GM12878 (cell line): ENCODE measurements around the gene JADE3. TPM values are rescaled to one million over a fixed set of nuclear protein-coding genes. Genes with fewer than 3 reads are reported as not detected.

Experiments
- ATAC-seq: fragments of 200-7000 bp; cut with Tn5 transposase; 3 replicates; pipeline ENCODE4 v1.9.1; 2020; ENCODE audit warnings: mild to moderate bottlenecking, moderate library complexity
- BruUV-seq: library from RNA; stranded (reverse); fragments of 400-500 nt; replicated peaks from 2 replicates; lab custom pipeline; 2021; lab: Mats Ljungman, UMichigan
- CTCF ChIA-PET: fragments of 300-600 bp; sonication (Branson Sonifier 250); formaldehyde crosslinking; extraction: SDS; loops from one replicate; lab custom pipeline; 2021; ENCODE audit warnings: inconsistent platforms; lab: Yijun Ruan, JAX
- POLR2A ChIA-PET: fragments of 350-600 bp; formaldehyde crosslinking; extraction: SDS; loops from one replicate; lab custom pipeline; 2021; ENCODE audit warnings: inconsistent platforms; lab: Charles Lee
- RAD21 ChIA-PET: fragments of 300-600 bp; sonication (Branson Sonifier 250); formaldehyde crosslinking; loops from one replicate; lab custom pipeline; 2023; ENCODE audit warnings: antibody characterized with exemption; ENCODE audit not compliant: unreplicated experiment; lab: Charles Lee
- SMC1A ChIA-PET: fragments of 300-600 bp; sonication (Branson Sonifier 250); formaldehyde crosslinking; loops from one replicate; lab custom pipeline; 2023; ENCODE audit not compliant: unreplicated experiment, uncharacterized antibody; lab: Charles Lee
- DNase-seq: peaks from one replicate; pipeline ENCODE4 v3.0.0-alpha.2; 2011; ENCODE audit warnings: low read depth, low spot score
- FAIRE-seq: peaks from 3 replicates; lab custom pipeline; 2011; peaks lifted over from hg19 to GRCh38; lab: Jason Lieb, UNC
- H2AFZ ChIP-seq: 2 replicates; pipeline ENCODE4 v1.6.0; 2011; ENCODE audit warnings: low read depth, low read length, control low read depth; ENCODE audit not compliant: control insufficient read depth
- H3K27ac ChIP-seq: 2 replicates; pipeline ENCODE4 v1.5.1; 2011; ENCODE audit warnings: control low read depth; ENCODE audit not compliant: control insufficient read depth, insufficient read depth
- H3K27me3 ChIP-seq, 2 experiments: replicated peaks in 1 of 2; 2 replicates each; pipeline versions ENCODE4 v1.6.0 to v1.6.1; 2011; ENCODE audit warnings: low read length in 1 of 2; ENCODE audit not compliant: control insufficient read depth in 2 of 2, insufficient read depth in 2 of 2
- H3K36me3 ChIP-seq, 2 experiments: 2 replicates each; pipeline ENCODE4 v1.5.1; 2011; ENCODE audit warnings: low read length in 1 of 2; ENCODE audit not compliant: control insufficient read depth in 2 of 2, insufficient read depth in 2 of 2
- H3K4me1 ChIP-seq: 2 replicates; pipeline ENCODE4 v1.6.1; 2011; ENCODE audit warnings: mild to moderate bottlenecking, low read length, moderate library complexity, mixed read lengths; ENCODE audit not compliant: control insufficient read depth, insufficient read depth
- H3K4me2 ChIP-seq: 2 replicates; pipeline ENCODE4 v1.6.0; 2011; ENCODE audit warnings: control low read depth; ENCODE audit not compliant: control insufficient read depth, insufficient read depth
- H3K4me3 ChIP-seq: fragments of 200-600 bp; sonication (generic); 2 replicates; pipeline ENCODE4 v1.5.1; 2016
- H3K79me2 ChIP-seq: 2 replicates; pipeline ENCODE4 v1.6.0; 2011; ENCODE audit warnings: low read length; ENCODE audit not compliant: control insufficient read depth, insufficient read depth
- H3K9ac ChIP-seq: 2 replicates; pipeline ENCODE4 v1.8.0; 2011; ENCODE audit warnings: low read length, control low read depth, mixed read lengths; ENCODE audit not compliant: control insufficient read depth, insufficient read depth
- H3K9me3 ChIP-seq: replicated peaks from 3 replicates; pipeline ENCODE4 v1.5.1; 2011; ENCODE audit warnings: mild to moderate bottlenecking, low read length; ENCODE audit not compliant: control insufficient read depth, insufficient read depth
- H4K20me1 ChIP-seq: 2 replicates; pipeline ENCODE4 v1.6.0; 2011; ENCODE audit not compliant: control insufficient read depth, insufficient read depth
- EED ChIP-seq: sonication (generic); IDR thresholded peaks from 2 replicates; pipeline ENCODE4 v1.6.1; 2016; ENCODE audit warnings: antibody characterized with exemption, low read depth
- HDGF ChIP-seq: fragments of 450-650 bp; IDR thresholded peaks from 2 replicates; pipeline ENCODE4 v1.6.1; 2016; ENCODE audit warnings: antibody characterized with exemption
- RAD51 ChIP-seq: fragments of 450-650 bp; IDR thresholded peaks from 2 replicates; pipeline ENCODE4 v1.6.1; 2016; ENCODE audit warnings: moderate library complexity, mild to moderate bottlenecking, inconsistent platforms
- SP1 ChIP-seq: IDR thresholded peaks from one replicate; pipeline ENCODE4 v1.6.1; 2011; ENCODE audit warnings: low read depth, low read length
- SRF ChIP-seq, 2 experiments: IDR thresholded peaks; 2 replicates each; pipeline ENCODE4 v1.6.1; 2011; ENCODE audit warnings: low read depth in 2 of 2, low read length in 2 of 2, mild to moderate bottlenecking in 1 of 2, moderate library complexity in 1 of 2
- WGBS: methylation state at CpG from one replicate; pipeline ENCODE4 v1.1.6; 2016; ENCODE audit warnings: low lambda C conversion rate; ENCODE audit not compliant: insufficient replicate concordance, insufficient coverage; ENCODE audit errors: missing lambda C conversion rate; 5-methylcytosine and 5-hydroxymethylcytosine counted together
- in situ Hi-C: fragments of 300-500 bp; cut with MboI; formaldehyde crosslinking; loops from 9 replicates; pipeline ENCODE4 v1.14.3; 2018; ENCODE audit warnings: mixed read lengths
- intact Hi-C: fragments of 100-400 bp; cut with micrococcal nuclease; formaldehyde crosslinking; loops from one replicate; pipeline ENCODE4 v1.14.2; 2022; ENCODE audit not compliant: unreplicated experiment
- polyA plus RNA-seq, 11 experiments: library from polyadenylated mRNA; depleted of rRNA in 4 of 11; unstranded in 6 of 11; stranded (reverse) in 5 of 11; fragments of >200 nt; fragmentation: Nextera tagmentation in 4 of 11; fragmentation: Illumina TruSeq in 1 of 11; extraction: Ambion mirVana in 4 of 11; extraction: Trizol in 1 of 11; gene quantifications; 1 replicate in 1 of 11; 2 replicates in 10 of 11; pipeline versions ENCODE4 v1.2.1 to v1.2.3, GENCODE V29; 2011 to 2016; ENCODE audit warnings: inconsistent platforms in 2 of 11, missing spikeins in 2 of 11, low read depth in 1 of 11
- total RNA-seq, 4 experiments: library from RNA; depleted of rRNA in 3 of 4; stranded (reverse); fragments of >200 nt in 3 of 4; fragmentation: Illumina TruSeq in 1 of 4; extraction: Trizol in 1 of 4; gene quantifications; 2 replicates each; pipeline versions ENCODE4 v1.2.1 to v1.2.3, GENCODE V29; 2013 to 2021
- TF ChIP-seq, protein P1 (sequence below): IDR thresholded peaks from 2 replicates; pipeline ENCODE4 v1.6.1; 2011; ENCODE audit warnings: low read depth, mild to moderate bottlenecking, low read length, moderate library complexity, borderline replicate concordance; ENCODE audit errors: extremely low read depth
- TF ChIP-seq, protein P2 (sequence below): IDR thresholded peaks from 2 replicates; pipeline ENCODE4 v1.6.1; 2012; ENCODE audit warnings: low read length, inconsistent platforms
- TF ChIP-seq, protein P3 (sequence below): fragments of 450-650 bp; IDR thresholded peaks from 2 replicates; pipeline ENCODE4 v1.6.1; 2016; ENCODE audit warnings: mild to moderate bottlenecking, moderate library complexity, borderline replicate concordance

The JADE3 gene
- total and polyA plus RNA-seq, 10 of the 15 experiments (the other 5 are each of a cell fraction or from before 2014, with no cell fraction given): 0.06 to 13.0 (median 0.65) TPM

DNA sequence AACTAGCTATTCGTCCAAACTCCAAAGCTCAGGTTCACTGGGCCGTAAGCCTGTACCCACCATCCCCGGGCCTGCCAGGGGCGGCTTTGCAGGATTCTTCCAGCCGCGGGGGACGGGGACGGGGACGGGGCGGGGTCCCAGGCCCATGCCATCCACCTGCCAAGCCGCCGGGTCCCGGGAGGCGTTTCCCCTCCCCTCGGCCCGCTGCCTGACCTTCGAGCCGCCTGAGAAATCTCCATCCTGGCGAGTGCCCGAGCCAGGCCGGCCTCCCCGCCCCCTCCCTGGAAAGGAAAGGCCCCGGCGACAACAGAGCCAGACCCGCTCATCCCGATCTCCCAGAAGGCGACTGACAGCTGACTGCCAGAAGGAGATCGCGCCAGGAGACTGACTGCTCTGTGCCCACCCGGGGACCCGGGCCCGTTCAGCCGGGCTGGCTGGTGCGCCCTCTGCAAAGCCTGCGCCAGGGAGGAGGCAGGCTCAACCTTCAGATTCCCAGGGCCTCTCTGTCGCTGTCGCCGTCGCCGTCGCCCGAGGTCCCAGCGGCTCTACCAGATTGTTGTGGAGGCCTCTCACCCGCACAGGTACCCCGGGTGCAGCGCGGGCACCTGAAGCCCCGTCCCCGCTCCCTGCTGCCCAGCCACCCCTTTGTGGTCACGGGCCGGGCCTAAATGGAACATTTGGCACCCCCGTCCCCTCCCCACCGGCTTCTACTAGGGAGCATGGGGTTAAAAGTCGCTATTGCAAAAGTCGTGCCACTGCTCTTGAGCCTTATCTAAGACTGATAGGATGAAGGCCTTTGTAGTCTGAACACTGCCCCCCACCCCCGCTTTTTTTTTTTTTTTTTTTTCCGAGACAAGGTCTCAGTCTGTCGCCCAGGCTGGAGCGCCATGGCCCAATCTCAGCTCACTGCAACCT lies 166.2 kb downstream of the JADE3 start, which contains the start of gene RGN:
TSS of gene RGN (plus strand) at position 315 of the 915 bp plus-strand sequence. CDS start 2,702 bp downstream, outside the sequence.
- DNase-seq (no peak), FAIRE-seq (no peak), ATAC-seq (no peak)
- no peak within 1 kb of the TSS for H3K4me3 ChIP-seq
- in situ Hi-C loops (no loop called here), intact Hi-C loops (no loop called here)
- SMC1A ChIA-PET: no interaction called here
- no peaks in the 10 kb centered on the region for H3K79me2 ChIP-seq
- no peaks in the 10 kb centered on the region; a peak in 1 of 4 replicates for H3K27me3 ChIP-seq
- 84% methylated on average over 40 of the region's 59 CpGs for WGBS
- BruUV-seq: no TSS peak
- RAD21 ChIA-PET: no interaction called here
- no peaks in the 10 kb centered on the region for H3K9me3 ChIP-seq
- no peak within 1 kb of the TSS for H3K9ac ChIP-seq
- no peaks in the 10 kb centered on the region for H3K4me1 ChIP-seq
- H4K20me1 ChIP-seq: no peaks in the 10 kb centered on the region
- CTCF ChIA-PET: no interaction called here
- H2AFZ ChIP-seq: no peak within 1 kb of the TSS
- no peak within 1 kb of the TSS for H3K27ac ChIP-seq
- H3K4me2 ChIP-seq: no peak within 1 kb of the TSS
- POLR2A ChIA-PET: no interaction called here
- no peaks in the 10 kb centered on the region for H3K36me3 ChIP-seq
- TF ChIP-seq HDGF: no peak
- TF ChIP-seq EED: no peak

DNA sequence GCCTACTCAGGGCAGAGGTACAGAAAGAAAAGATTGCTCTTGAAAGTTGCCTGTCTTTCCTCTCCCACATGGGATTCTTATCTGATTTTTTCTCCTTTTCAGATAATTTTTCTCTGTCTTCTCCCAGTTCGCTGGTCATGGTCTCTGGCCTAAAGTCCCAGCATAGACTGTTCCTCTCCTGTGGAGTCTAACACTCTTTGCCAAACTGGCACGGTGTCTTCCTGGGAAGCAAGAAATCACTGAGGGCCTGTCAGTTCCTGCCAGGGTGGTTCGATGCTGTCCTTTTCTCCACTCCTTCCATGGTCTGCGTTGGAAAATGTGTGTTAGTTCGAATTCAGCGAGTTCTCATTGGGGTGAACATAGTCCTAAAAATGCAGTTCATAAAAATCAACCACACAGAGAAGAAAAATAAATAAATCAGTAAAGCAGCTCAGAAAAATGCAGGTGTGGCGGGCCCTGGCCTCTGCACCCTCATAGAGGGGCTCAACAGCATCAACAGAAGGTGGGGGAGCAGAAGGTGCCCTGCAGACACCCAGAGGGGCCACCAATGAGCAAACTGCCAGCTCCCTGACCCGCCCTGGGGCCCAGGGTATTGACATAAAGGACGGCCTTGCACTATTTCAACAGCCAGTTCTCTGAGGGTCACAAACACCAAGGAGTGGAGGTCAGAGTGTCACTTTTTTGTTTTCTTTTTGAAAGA lies 168.1 kb downstream of the JADE3 start:
- Histone ChIP-seq H4K20me1 (no peaks in the 10 kb centered on the region), H3K27me3 (no peaks in the 10 kb centered on the region; a peak in 1 of 4 replicates), H3K27ac (no peak overlapping the region), H3K36me3 (no peaks in the 10 kb centered on the region), H3K79me2 (no peaks in the 10 kb centered on the region), H3K9me3 (no peaks in the 10 kb centered on the region), H3K4me1 (no peaks in the 10 kb centered on the region), H3K4me2 (no peak overlapping the region), H3K4me3 (no peak overlapping the region), H2AFZ (no peak overlapping the region), H3K9ac (no peak overlapping the region)
- ATAC-seq (no peak), FAIRE-seq (no peak), DNase-seq (no peak)
- ChIA-PET POLR2A (interaction anchor here (0.5 kb wide), 1 partner anchor 289 kb away, joined by 3 read pairs; no protein-coding TSS in a partner anchor), SMC1A (interaction anchor here (0.8 kb wide), 1 partner anchor 18 kb away, joined by 3 read pairs; no protein-coding TSS in a partner anchor), CTCF (interaction anchor here (3.8 kb wide), 1 partner anchor 13 kb away, joined by 12 read pairs; no protein-coding TSS in a partner anchor), RAD21 (no interaction called here)
- in situ Hi-C loops (no loop called here), intact Hi-C loops (no loop called here)
- no TSS peak for BruUV-seq
- 27% methylated on average over 9 of the region's 9 CpGs for WGBS
- no peak for TF ChIP-seq RAD51
- TF ChIP-seq, protein P1, sequence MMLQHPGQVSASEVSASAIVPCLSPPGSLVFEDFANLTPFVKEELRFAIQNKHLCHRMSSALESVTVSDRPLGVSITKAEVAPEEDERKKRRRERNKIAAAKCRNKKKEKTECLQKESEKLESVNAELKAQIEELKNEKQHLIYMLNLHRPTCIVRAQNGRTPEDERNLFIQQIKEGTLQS: no peak
- TF ChIP-seq, protein P2, sequence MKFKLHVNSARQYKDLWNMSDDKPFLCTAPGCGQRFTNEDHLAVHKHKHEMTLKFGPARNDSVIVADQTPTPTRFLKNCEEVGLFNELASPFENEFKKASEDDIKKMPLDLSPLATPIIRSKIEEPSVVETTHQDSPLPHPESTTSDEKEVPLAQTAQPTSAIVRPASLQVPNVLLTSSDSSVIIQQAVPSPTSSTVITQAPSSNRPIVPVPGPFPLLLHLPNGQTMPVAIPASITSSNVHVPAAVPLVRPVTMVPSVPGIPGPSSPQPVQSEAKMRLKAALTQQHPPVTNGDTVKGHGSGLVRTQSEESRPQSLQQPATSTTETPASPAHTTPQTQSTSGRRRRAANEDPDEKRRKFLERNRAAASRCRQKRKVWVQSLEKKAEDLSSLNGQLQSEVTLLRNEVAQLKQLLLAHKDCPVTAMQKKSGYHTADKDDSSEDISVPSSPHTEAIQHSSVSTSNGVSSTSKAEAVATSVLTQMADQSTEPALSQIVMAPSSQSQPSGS: no peak
- TF ChIP-seq, protein P3, sequence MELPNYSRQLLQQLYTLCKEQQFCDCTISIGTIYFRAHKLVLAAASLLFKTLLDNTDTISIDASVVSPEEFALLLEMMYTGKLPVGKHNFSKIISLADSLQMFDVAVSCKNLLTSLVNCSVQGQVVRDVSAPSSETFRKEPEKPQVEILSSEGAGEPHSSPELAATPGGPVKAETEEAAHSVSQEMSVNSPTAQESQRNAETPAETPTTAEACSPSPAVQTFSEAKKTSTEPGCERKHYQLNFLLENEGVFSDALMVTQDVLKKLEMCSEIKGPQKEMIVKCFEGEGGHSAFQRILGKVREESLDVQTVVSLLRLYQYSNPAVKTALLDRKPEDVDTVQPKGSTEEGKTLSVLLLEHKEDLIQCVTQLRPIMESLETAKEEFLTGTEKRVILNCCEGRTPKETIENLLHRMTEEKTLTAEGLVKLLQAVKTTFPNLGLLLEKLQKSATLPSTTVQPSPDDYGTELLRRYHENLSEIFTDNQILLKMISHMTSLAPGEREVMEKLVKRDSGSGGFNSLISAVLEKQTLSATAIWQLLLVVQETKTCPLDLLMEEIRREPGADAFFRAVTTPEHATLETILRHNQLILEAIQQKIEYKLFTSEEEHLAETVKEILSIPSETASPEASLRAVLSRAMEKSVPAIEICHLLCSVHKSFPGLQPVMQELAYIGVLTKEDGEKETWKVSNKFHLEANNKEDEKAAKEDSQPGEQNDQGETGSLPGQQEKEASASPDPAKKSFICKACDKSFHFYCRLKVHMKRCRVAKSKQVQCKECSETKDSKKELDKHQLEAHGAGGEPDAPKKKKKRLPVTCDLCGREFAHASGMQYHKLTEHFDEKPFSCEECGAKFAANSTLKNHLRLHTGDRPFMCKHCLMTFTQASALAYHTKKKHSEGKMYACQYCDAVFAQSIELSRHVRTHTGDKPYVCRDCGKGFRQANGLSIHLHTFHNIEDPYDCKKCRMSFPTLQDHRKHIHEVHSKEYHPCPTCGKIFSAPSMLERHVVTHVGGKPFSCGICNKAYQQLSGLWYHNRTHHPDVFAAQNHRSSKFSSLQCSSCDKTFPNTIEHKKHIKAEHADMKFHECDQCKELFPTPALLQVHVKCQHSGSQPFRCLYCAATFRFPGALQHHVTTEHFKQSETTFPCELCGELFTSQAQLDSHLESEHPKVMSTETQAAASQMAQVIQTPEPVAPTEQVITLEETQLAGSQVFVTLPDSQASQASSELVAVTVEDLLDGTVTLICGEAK: no peak
- no peak for TF ChIP-seq SRF (IDR thresholded peaks at IDR 0.05; ENCODE audit: low read depth in 2 of 2, low read length in 2 of 2)
- no peak for TF ChIP-seq SP1
